Cortex of kidney (tissue), 1 donor: Measurements from ENCODE around the gene TBC1D4.

Experiments
- DNase-seq: peaks from one replicate; lab custom pipeline; 2025; lab: John Stamatoyannopoulos, UW

Gene TBC1D4

GRCh38 chr13:75416327-75417011 is 65.5 kb downstream of the TBC1D4 start:
- no peak for DNase-seq

- no peak for DNase-seq
Measured at GRCh38 chr13:75415694-75416093, 66.3 kb downstream of the TBC1D4 start.

GRCh38 chr13:75415171-75415570 is 66.8 kb downstream of the TBC1D4 start:
- no peak for DNase-seq

- DNase-seq: no peak
Measured at GRCh38 chr13:75414036-75414827, 67.7 kb downstream of the TBC1D4 start.

GRCh38 chr13:75411924-75412537 is 69.9 kb downstream of the TBC1D4 start:
- no peak for DNase-seq

- DNase-seq: no peak
Measured at GRCh38 chr13:75410207-75410606, 71.8 kb downstream of the TBC1D4 start.

- no peak for DNase-seq
Measured at GRCh38 chr13:75407998-75408397, 74.0 kb downstream of the TBC1D4 start.

- no peak for DNase-seq
Measured at GRCh38 chr13:75407473-75407872, 74.5 kb downstream of the TBC1D4 start.

- DNase-seq: no peak
Measured at GRCh38 chr13:75405976-75406703, 75.8 kb downstream of the TBC1D4 start.

- DNase-seq: no peak
Measured at GRCh38 chr13:75404726-75405125, 77.2 kb downstream of the TBC1D4 start.

- DNase-seq: no peak
Measured at GRCh38 chr13:75402787-75403186, 79.2 kb downstream of the TBC1D4 start.

GRCh38 chr13:75400775-75401174 is 81.2 kb downstream of the TBC1D4 start:
- DNase-seq: no peak

- DNase-seq: no peak
Measured at GRCh38 chr13:75399879-75400217, 82.1 kb downstream of the TBC1D4 start.

GRCh38 chr13:75399168-75399878 is 82.6 kb downstream of the TBC1D4 start:
- no peak for DNase-seq

- no peak for DNase-seq
Measured at GRCh38 chr13:75398072-75398471, 83.9 kb downstream of the TBC1D4 start.

GRCh38 chr13:75395901-75396300 is 86.1 kb downstream of the TBC1D4 start:
- DNase-seq: no peak

GRCh38 chr13:75395066-75395465 is 86.9 kb downstream of the TBC1D4 start:
- no peak for DNase-seq

- no peak for DNase-seq
Measured at GRCh38 chr13:75393839-75394520, 88.0 kb downstream of the TBC1D4 start.

GRCh38 chr13:75391432-75392100 is 90.4 kb downstream of the TBC1D4 start:
- no peak for DNase-seq

GRCh38 chr13:75390229-75390628 is 91.7 kb downstream of the TBC1D4 start:
- DNase-seq: no peak

- no peak for DNase-seq
Measured at GRCh38 chr13:75385708-75386083, 96.3 kb downstream of the TBC1D4 start.
